Subcutaneous adipose tissue (tissue), 4 donors: ENCODE data around the gene SPINT1. TPM values are rescaled to one million over a fixed set of nuclear protein-coding genes. Genes with fewer than 3 reads are reported as not detected.

Experiments used
- total RNA-seq, 4 donors: library from RNA; depleted of rRNA; stranded (reverse); fragments of >200 nt; gene quantifications; one replicate each; pipeline ENCODE4 v1.1.0, GENCODE V29; 2016
- TF ChIP-seq, protein P1 (sequence below): fragments of 450-650 bp; IDR thresholded peaks from one replicate; pipeline ENCODE4 v1.5.1; 2016; ENCODE audit warnings: low read depth, mild to moderate bottlenecking, control low read depth, antibody characterized with exemption, moderate library complexity

Gene SPINT1
- total RNA-seq, 4 donors from 2014 or later, result 2.3 to 13.1 (median 4.0) TPM; not detected in 1

DNA sequence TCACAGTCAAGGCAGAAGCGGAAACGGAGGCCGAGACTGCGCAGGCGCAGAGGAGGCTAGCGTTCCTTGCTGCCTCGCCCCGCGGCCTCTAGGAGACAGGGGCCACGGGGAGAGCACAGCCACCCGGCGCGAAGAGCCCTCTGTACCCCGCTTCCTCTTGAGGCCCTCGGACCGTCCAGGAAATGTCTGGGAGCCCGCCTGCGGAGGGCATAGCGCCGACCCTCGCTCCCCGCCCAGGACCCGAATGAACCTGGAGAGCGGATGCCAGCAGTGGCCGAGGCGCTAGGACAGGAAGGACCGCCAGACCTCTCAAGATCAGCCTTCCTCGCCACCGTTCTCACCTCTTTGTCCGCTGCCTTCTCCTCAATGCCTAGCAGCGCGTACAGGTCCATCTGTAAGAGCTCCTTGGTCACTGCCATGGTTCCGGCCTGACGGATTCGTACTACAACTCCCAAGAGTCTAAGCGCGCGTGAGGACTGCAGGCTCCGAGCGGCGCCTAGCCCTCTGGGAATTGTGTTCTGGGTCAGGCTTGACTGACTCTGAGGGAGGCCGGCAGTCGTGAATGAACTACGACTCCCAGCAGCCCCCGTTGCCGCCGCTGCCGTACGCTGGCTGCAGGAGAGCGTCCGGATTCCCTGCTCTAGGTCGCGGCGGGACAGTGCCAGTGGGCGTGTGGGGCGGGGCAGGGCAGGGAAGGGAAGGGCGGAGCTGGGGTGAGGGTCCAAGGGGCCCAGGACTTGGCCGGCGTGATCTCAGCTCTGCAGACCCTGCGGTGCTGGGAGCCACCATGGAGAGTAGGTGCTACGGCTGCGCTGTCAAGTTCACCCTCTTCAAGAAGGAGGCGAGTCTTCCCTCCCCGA, 36.6 kb upstream of the SPINT1 start, which contains the start of the genes DNAJC17 and ZFYVE19:
Gene DNAJC17 (minus strand): TSS at position 446 of the 860 bp plus-strand sequence. CDS start 27 bp downstream, at position 419.
Gene ZFYVE19 (plus strand): TSS at position 62 of the 860 bp plus-strand sequence. CDS start 501 bp downstream, at position 563.
- TF ChIP-seq, protein P1, sequence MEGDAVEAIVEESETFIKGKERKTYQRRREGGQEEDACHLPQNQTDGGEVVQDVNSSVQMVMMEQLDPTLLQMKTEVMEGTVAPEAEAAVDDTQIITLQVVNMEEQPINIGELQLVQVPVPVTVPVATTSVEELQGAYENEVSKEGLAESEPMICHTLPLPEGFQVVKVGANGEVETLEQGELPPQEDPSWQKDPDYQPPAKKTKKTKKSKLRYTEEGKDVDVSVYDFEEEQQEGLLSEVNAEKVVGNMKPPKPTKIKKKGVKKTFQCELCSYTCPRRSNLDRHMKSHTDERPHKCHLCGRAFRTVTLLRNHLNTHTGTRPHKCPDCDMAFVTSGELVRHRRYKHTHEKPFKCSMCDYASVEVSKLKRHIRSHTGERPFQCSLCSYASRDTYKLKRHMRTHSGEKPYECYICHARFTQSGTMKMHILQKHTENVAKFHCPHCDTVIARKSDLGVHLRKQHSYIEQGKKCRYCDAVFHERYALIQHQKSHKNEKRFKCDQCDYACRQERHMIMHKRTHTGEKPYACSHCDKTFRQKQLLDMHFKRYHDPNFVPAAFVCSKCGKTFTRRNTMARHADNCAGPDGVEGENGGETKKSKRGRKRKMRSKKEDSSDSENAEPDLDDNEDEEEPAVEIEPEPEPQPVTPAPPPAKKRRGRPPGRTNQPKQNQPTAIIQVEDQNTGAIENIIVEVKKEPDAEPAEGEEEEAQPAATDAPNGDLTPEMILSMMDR, result no peak

DNA sequence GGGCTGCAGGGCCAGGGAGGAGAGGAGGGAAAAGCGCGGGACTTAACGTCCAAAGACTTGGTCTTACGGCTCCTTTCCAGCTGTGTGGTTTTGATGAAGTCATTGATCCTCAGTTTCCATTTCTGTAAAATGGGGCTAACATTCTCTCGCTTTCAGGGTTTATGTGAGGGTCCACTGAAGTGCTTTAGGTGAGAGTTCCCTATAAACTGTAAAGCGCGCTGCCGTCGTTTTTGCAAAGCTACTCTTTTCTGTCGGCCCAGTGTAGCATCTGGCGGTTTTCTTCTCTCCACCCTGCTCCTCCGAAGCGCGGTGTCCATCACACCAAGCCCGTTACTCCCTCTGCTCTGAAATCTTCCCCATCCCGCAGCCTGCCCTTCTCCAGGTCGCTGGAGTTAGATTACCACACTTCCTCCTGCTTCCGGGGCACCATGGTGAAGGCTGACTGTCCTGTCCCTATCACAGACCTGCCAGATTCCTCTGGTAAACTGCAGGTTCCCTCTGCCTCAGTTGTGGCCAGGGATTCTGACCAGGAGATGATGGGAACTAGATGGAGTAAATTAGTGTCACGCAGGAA, 35.9 kb upstream of the SPINT1 start:
- TF ChIP-seq, protein P1, result no peak

DNA sequence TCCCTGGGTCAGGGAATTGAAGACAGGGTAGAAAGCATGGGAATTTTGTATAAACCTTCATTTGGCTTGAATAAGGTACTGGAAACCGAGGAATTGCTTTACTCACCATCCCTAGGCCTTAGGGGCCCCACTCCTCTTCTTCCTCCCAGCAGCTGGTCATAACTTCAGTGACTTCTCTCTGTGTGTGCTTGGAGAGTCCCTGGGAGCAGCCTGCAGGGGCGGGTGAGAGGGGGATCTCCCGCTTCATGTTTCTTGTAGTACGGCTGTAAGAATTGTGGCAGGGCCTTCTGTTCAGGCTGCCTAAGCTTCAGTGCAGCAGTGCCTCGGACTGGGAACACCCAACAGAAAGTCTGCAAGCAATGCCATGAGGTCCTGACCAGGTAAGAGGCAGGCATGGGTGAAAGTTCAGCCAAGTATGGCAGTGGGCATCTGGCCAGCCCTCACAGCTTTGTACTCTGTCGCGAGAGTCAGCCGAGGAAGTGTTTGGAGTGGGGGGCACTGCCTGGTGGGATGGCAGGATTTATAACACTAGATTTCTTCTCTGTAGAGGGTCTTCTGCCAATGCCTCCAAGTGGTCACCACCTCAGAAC, 34.9 kb upstream of the SPINT1 start:
- TF ChIP-seq, protein P1, result no peak

DNA sequence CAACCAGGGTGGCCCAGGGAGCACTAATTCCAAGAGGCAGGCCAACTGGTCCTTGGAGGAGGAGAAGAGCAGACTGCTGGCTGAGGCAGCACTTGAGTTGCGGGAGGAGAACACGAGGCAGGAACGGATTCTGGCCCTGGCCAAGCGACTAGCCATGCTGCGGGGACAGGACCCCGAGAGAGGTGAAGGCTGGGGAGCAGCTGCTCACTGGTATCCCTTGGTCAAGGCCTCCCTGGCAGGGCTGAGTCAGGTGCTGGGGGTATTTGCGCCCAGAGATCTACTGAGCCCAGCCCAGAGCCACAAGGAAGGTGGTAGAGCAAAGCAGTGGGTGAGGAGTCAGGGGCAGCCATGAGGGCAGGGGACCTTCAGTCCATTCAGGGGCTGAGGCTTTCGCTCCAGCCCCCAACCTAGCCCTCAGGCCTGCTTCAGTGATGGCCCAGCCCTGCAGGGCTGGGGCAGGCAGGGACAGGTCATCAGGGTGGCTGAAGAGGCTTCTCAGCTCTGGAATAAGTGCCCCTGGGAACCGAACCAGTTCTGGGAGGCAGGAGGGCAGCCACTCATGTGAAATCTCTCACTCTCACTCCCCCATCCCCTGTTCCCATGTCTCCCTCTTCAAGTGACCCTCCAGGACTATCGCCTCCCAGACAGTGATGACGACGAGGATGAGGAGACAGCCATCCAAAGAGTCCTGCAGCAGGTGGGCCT, 31.0 kb upstream of the SPINT1 start:
- TF ChIP-seq, protein P1, result no peak

DNA sequence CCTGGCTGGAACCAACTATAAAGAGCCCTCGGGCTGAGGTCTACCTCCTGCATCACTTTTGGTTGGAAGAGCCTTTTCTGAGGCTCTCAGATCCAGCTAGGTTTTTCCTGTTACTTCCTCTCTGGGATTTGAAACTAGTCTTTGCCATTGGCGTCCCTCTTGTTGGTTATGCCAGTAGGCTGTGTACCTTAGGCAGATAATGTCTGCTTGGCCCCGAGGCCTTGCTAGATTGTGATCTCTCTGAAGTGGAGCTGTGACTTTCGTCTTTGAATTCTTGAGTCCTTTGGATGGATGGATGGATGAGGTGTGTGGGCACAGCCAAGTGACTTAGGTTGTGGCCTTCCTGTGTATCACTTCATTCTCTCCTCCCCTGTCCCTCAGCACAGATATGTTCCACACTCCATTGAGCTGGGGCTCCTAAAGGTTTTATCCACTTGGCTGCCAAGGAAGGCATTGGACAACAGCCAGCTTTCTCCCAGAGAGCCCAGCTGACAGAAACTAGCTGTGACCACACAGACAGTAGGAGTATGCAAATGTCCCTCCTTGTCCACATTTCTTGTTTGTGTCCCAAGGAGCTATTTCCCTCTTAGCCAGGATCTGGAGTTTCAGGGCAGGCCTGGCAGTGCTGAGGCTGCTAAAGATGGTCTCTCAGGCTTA, 28.7 kb upstream of the SPINT1 start:
- TF ChIP-seq, protein P1, result no peak

DNA sequence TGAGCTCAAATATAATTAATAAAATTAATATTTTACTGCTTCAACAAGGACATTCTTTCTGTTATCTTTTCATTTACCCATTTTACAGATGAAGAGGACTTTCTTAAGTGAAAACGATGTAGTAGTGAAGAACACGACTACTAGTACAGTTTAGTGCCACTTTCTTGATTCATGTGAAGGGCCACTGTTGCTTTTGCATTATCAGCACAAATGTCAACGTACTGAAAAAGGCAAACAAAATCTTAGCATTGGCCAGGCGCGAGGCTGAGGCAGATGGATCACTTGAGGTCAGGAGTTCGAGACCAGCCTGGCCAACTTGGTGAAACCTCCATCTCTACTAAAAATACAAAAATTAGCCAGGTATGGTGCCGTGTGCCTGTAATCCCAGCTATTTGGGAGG, 24.8 kb upstream of the SPINT1 start:
- TF ChIP-seq, protein P1, result no peak
